ENCODE data around the gene GSS.

The GSS gene

DNA sequence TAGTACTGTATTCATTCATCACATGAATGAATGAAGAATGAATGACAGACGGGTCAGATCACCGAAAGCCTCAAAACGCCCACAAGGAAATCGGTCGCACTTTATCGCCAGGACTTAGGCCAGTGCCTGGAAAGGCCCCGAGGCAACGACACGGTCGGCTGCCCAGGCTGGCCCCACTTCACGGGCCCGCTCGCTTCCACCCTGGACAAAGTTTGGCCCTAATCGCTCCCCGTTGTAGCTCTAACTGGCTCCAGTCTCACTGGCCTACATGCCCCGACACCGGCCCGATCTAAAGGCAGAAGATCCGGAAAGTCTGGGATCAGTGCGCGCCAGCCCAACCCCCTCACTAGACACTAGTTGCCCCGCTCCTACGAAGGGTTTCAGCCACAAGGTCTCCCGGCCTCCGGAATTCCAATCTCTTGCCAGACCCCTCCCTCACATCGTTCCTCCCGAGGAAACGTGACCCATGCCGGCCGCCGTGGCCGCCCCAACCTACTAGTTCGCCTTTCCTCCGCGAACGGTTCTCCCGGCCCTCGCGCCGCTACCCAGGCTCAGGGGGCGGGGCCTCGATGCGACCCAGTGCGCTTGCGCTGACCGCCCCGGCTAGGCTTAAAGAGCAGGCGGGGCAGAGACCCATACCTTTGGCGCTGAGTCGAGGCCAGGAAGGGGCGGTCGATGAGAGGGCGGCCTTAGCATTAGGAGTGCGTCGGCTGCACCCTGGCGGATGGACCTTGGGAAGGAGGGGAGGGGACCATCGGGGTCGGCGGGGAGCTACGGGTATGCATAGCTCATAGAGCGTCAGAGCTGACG is at the start of gene GSS, which contains the start of gene MYH7B:
Gene GSS, minus strand, starts transcription at position 576 of the 810 bp plus-strand sequence. CDS start 3,954 bp downstream, outside the sequence.
Gene MYH7B, plus strand, starts transcription at position 638 of the 810 bp plus-strand sequence. CDS start 22,138 bp downstream, outside the sequence.
- DNase-seq: peak; percentile 98

GRCh38 chr20:35004749-35005462 is 49.3 kb upstream of the GSS start:
- DNase-seq: no peak

DNA sequence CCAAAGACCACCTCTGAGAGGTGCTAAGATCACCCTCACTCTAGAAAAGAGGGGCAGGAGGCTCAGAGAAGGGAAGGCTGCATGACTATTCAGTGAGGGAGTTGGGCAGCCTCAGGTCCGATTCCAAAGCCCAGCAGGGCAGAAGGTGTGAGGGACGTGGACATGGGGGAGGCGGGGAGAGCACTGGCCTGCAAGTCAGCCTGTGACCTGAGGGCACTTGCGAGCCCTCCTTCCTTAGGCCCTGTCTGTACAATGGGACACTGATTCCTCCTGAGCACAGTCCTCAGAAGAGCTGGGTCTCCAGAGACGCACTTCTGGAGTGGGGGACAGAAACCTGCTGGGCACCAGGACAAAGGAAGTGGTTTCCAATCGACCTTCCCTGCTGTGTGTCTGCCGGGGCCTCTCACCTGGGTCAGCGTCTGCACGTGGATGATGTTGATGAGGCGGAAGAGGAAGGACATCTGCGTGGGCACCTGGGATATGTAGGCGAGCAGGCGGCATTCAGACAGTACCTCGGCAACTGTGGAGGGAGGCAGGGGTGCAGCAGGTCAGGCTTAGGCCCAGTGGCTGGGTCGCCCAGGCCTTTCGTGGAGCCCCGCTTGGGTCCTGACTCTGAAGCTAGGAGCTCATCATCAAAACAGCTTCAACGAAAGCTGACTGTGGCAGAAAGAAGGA is 48.6 kb upstream of the GSS start:
- no peak for DNase-seq

DNA sequence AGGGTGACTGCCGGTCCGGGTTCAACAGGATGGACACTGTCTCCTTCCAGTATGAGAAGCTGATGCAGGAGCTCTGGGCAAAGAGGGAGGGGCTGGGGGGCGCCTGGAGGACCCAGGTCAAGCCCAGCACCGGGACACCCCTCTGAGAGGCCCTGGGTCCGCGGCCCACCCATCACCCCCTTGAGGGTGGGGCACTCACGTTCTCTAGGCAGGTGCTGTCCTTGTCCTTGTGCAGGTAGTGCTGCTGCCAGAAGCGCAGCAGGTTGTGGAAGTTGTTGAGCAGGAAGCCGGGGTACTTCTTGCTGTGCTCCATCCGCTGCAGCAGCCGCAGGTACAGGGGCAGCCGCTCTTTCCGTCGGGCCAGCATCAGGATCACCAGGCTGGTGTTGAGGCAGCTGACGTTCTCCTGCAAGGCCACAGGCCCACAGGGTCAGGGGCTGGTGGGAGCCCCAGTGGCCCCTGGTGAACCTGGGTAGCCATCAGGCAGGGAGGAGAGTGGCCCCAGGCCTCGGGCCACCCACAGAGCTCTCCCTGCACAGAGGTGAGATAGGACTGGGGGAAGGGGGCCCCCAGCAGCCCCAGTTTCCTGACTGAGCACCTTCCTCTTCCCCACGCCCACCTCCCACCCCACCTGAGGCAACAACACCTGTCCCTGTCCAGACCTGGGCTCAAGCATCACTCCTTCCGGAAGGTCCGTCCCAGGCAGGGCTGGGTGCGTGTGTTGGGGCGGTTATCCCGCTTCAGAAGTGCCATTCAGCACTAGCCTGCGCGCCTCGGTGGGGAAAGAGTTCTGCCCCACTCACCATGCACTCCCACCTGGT is 47.8 kb upstream of the GSS start:
- no peak for DNase-seq

GRCh38 chr20:35002426-35003210 is 47.0 kb upstream of the GSS start:
- no peak for DNase-seq

- no peak for DNase-seq
Measured at GRCh38 chr20:35001596-35002362, 46.2 kb upstream of the GSS start.

DNA sequence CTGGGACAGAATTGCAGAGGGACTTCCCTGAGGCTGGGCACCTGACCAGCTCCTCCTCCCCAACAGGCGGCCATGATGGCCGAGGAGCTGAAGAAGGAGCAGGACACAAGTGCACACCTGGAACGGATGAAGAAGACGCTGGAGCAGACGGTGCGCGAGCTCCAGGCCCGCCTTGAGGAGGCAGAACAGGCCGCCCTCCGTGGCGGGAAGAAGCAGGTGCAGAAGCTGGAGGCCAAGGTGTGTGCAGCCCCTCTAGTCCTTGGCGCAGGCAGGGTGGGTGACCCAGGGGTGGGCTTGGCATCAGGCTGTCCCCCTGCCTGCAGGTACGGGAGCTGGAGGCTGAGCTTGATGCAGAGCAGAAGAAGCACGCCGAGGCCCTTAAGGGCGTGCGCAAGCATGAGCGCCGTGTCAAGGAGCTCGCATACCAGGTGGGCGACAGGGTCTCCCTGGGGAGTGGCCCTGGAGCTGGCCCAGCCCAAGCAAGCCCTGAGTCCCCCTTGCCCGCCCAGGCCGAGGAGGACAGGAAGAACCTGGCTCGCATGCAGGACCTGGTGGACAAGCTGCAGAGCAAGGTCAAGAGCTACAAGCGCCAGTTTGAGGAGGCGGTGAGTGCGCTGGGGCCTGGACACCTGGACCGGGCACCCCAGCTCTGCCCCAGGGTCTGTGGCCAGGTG is 45.5 kb upstream of the GSS start:
- DNase-seq: no peak

GRCh38 chr20:35000311-35000921 is 44.8 kb upstream of the GSS start:
- DNase-seq: no peak

DNA sequence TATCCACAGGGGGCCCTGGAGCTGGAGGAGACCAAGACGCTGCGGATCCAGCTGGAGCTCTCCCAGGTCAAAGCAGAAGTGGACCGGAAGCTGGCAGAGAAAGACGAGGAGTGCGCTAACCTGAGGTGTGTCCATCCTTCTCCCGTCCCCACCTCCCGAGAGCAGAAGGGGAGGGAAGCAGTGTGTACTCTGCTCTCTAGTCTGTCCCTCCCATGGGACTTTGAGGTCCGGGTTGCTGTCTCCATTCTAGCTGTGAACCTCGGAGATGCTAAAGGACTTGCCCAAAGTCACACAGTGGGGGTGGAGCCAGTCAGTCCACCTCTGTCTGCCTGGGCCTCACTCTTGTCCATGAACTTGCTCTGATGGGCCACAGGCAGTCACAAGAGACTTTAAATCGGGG is 44.2 kb upstream of the GSS start:
- DNase-seq: no peak

GRCh38 chr20:34999021-34999451 is 43.4 kb upstream of the GSS start:
- no peak for DNase-seq

DNA sequence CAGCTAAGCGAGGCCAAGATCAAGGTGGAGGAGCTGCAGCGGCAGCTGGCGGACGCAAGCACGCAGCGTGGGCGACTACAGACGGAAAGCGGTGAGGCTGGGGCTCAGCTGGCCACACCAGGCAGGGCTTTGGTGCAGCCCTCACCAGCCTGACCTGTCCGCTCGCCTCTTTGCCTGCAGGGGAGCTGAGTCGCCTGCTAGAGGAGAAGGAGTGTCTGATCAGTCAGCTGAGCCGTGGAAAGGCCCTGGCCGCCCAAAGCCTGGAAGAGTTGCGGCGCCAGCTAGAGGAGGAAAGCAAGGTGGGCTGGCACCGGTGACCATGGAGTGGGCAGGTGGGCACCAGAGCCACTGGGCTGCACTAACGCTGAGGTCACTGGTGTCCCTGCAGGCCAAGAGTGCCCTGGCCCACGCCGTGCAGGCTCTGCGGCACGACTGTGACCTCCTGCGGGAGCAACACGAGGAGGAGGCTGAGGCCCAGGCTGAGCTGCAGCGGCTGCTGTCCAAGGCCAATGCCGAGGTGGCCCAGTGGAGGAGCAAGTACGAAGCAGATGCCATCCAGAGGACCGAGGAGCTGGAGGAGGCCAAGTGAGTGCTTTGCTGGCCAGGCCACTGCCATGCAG is 42.8 kb upstream of the GSS start:
- DNase-seq: no peak

DNA sequence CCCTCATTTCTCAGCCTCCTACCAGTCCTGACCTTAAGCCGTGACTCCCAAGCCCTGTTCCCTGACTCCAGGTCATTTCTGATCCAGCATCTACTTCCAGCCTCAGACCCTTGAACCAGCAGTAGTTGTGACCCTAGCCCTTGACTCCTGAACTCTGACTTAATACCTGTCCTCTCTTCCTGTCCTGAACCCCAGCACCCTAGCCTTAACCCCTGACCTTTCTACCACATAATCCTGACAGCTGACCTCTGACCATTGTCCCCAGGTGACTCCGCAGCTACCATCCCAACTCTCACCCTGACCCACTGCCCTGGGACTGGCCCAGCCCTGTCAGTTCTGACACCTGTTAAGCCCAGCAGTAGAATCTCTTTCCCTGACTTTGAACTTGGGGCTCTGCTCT is 42.2 kb upstream of the GSS start:
- DNase-seq: no peak

DNA sequence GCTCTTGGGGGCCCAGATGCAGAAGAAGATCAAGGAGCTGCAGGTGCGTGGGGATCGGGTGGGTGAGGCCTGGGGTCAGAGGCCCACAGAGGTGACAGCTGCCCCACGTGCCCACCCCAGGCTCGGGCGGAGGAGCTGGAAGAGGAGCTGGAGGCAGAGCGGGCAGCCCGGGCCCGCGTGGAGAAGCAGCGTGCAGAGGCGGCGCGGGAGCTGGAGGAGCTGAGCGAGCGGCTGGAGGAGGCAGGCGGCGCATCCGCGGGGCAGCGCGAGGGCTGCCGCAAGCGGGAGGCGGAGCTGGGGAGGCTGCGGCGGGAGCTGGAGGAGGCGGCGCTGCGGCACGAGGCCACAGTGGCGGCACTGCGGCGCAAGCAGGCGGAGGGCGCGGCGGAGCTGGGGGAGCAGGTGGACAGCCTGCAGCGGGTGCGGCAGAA is 41.5 kb upstream of the GSS start:
- peak; percentile 10 for DNase-seq

GRCh38 chr20:34996243-34997028 is 40.8 kb upstream of the GSS start:
- no peak for DNase-seq

DNA sequence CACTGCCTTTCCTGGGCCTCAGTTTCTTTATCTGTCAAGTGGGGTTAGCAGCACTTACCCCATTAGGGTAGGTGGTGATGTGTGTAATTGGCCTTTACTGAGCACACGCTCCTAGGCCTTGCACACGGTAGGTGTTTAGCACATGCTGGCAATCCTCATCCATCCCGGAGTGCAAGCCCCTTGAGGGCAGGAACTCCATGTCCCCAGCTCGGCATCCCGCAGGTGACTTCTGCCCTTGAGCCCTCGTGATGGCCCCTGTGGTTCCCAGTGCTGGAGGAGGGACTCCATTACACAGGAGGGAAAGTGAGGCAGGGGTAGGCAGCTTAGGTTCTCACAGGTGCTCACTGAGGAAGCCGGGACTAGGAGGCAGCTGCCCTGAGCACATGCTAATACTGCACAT is 40.1 kb upstream of the GSS start:
- no peak for DNase-seq

DNA sequence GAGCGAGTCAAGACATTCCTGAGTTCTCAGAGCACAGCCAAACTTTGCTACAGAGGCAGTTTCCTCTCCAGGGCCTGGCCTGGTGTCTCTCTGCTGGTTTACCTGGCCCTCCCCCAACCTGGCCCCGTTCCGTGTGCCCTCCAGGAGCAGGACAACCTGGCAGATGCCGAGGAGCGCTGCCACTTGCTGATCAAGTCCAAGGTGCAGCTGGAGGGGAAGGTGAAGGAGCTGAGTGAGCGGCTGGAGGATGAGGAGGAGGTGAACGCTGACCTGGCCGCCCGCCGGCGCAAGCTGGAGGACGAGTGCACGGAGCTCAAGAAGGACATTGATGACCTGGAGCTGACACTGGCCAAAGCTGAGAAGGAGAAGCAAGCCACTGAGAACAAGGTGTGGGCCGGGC is 39.6 kb upstream of the GSS start:
- DNase-seq: no peak

- no peak for DNase-seq
Measured at GRCh38 chr20:34994509-34995131, 39.0 kb upstream of the GSS start.

DNA sequence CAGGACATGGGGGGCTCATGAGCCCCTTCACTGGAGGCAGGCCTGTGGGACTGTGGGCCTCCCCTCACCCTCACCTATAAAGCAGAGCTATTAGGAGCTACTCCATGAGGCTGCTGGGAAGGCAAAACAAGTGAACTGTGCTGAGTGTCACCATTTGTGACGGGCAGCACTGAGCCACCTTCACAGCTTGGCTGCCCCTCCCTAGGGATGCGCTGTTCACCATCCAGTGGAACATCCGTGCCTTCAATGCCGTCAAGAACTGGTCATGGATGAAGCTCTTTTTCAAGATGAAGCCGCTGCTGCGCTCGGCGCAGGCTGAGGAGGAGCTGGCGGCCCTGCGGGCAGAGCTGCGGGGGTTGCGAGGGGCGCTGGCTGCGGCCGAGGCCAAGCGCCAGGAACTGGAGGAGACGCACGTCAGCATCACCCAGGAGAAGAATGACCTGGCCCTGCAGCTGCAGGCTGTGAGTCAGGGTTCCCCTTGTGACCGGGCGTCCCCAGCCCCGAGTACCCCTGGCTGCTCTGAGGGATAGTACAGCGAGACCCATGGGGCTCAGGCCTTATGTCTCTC is 38.4 kb upstream of the GSS start:
- DNase-seq: no peak
